ENCODE results near the gene PTPRC.

Gene PTPRC

DNA sequence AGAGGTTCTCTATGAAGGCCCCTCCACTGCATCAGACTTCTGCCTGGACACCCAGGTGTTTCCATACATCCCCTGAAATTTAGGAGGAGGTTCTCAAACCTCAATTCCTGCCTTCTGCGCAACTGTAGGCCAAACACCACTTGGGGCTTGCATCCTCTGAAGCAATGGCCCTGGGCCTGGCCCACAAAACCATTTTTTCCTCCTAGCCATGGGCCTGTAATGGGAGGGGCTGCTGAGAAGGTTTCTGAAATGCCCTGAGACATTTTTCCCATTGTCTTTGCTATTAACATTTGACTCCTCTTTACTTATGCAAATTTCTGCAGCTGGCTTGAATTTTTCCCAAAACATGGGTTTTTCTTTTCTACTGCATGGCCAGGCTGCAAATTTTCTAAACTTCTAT lies 37.9 kb upstream of the PTPRC start:
- TF ChIP-seq, protein P1, sequence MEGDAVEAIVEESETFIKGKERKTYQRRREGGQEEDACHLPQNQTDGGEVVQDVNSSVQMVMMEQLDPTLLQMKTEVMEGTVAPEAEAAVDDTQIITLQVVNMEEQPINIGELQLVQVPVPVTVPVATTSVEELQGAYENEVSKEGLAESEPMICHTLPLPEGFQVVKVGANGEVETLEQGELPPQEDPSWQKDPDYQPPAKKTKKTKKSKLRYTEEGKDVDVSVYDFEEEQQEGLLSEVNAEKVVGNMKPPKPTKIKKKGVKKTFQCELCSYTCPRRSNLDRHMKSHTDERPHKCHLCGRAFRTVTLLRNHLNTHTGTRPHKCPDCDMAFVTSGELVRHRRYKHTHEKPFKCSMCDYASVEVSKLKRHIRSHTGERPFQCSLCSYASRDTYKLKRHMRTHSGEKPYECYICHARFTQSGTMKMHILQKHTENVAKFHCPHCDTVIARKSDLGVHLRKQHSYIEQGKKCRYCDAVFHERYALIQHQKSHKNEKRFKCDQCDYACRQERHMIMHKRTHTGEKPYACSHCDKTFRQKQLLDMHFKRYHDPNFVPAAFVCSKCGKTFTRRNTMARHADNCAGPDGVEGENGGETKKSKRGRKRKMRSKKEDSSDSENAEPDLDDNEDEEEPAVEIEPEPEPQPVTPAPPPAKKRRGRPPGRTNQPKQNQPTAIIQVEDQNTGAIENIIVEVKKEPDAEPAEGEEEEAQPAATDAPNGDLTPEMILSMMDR (IDR thresholded peaks at IDR 0.05) = no peak

DNA sequence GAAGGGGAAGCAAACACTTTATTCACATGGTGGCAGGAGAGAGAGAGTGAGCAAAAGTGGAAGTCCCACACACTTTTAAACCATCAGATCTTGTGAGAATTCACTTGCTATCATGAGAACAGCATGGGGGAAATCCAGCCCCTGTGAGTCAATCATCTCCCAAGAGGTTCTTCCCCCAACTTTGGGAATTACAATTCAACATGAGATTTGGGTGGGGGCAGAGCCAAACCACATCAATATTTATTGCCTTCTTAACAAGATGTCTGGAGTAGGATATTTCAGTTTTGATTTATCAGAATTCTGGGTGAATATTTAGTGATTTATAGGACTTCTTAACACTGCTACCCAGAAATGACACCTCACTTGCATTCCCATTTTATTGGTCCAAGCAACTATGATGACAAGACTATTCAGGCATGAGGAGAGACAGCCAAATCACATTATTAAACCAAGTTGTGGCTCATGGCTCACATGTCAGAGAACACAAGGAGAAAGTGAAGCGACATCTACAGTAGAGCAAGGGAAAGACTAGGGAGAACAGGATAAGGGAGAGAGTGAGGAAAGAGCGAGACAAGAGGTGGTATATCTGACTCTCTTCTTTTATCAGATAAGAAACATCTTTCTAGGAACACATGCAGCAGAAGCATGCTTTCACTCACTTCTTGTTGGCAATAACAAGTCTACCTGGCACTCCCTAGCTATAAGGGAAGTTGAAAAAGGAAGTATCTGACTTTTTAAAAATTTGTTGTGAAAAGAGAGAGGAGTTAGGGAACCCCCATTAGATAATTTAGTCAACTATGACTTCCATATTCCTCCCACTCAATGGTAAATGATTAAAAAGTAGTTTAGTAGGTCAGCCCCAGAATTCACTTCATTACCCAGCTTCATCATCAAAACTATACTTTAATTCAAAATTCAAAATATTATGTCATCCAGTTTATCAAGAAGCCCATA lies 36.6 kb upstream of the PTPRC start:
- TF ChIP-seq, protein P1 (IDR thresholded peaks at IDR 0.05) = no peak; the same call in 1 of the 2 replicates

DNA sequence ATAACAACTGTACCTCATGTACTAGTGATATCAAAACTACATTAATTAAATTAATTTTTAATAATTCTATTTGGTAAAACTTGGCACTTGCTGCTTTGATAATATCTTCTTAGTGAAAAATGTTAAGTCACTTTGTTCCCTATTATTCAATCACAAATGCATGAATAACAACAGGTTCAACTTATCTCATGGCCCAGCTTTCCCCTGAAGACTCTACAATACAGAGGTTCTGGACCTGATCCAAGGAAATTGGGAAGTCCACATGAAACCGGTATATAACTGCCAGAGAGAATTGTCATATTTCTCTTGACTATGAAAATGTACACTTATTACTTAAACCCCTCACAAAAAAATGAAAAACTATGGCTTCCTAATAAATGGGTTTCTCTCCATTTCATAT lies 33.9 kb upstream of the PTPRC start:
- TF ChIP-seq, protein P1 (IDR thresholded peaks at IDR 0.05) = no peak

DNA sequence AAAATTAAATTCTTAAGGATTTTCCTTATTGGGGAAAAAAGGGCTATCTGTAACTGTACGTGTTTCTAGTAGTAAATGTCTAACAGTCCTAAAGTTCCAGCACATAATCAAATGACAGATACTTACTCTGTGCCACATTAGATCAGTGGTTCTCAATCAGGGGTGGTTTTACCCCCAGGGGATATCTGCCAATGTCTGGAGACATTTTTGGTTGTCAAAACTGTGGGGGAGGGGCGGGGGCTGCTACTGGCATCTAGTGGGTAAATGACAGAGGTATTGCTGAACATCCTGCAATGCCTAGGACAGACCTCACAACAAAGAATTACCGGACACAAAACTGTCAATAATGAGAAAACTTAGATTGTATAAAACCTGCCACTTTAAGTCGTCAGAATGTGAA lies 33.4 kb upstream of the PTPRC start:
- TF ChIP-seq, protein P1 (IDR thresholded peaks at IDR 0.05) = no peak

DNA sequence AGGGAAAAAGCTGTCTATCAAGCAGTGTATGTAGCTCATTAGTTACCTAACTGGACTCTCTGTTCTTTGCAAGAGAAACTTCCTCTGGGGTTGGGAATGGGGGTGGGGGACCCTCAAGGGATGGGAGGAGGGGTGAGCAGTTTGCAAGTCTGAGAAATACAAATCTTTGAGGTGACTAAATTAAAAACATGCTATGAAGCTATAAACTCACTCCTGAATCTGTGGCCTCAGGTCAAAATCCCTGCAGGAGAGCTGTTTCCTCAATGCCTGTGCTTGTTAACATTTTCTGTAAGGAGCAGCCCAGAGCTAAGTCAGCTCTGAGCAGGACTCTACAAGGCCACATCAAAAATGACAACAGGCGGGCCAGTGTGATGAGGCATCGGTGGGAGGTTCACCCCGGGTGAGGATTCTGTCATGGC lies 32.8 kb upstream of the PTPRC start:
- TF ChIP-seq, protein P1 (IDR thresholded peaks at IDR 0.05) = no peak

DNA sequence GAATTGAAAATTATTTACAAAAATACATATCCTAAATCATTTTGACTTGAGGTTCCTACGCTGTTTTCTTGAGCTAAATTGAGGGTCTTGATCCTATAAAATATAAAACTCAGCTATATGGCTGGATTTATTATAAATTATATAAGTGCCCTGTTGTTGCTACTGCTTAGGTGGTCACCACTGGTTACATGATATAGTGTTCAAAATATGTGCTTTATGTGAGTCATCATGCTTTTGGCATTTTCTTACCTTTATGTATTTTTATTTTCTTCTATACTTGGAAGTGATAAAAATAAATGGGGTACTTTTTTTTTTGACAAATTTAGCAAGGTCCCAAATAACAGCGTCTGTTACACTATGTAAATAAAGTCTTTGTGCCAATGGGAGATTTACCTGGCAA lies 31.1 kb upstream of the PTPRC start:
- TF ChIP-seq, protein P1 (IDR thresholded peaks at IDR 0.05) = no peak

DNA sequence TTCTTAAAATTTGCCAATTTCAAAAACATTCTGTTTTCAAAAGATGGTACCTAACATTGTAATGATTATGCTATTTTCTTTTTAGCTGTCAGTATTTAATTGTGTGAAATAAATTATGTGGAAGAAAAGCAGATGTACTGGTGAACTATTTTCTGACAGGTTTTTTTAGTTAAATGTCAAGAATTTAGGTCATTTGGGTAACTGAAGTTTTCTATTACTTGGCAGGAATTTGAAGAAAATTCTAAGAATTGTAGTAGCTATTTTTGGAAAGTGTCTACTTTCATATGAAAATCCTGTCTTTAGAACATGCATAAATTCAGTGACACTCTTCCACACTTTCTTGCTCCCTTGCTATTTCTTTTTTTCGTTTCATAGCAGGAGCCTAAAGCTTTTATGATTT lies 28.5 kb upstream of the PTPRC start:
- TF ChIP-seq, protein P1 (IDR thresholded peaks at IDR 0.05) = no peak

Data from LNCAP (cell line).